Endometrial microvascular endothelial cells (primary cell): ENCODE measurements around the gene NEMP1. TPM values are rescaled to one million over a fixed set of nuclear protein-coding genes. Genes with fewer than 3 reads are reported as not detected.
"Not testable (repeated sequence)": the region's sequence is repeated elsewhere in the genome, so short reads cannot be mapped to it uniquely, and the experiment has no call there.

Source experiments
- in situ Hi-C: cut with HindIII; loops from 2 replicates; pipeline ENCODE4 v1.10.0; 2017; ENCODE audit warnings: low sequenced_read_pairs, low pct_unique_long_range_greater_than_20kb; ENCODE audit errors: inconsistent ontology term
- total RNA-seq: library from RNA; depleted of rRNA; stranded (reverse); fragments of >200 nt; gene quantifications from one replicate; pipeline ENCODE4 v1.2.3, GENCODE V29; 2015; ENCODE audit errors: inconsistent ontology term

The NEMP1 gene
- total RNA-seq, 1 donor from 2014 or later = 12.6 TPM

DNA sequence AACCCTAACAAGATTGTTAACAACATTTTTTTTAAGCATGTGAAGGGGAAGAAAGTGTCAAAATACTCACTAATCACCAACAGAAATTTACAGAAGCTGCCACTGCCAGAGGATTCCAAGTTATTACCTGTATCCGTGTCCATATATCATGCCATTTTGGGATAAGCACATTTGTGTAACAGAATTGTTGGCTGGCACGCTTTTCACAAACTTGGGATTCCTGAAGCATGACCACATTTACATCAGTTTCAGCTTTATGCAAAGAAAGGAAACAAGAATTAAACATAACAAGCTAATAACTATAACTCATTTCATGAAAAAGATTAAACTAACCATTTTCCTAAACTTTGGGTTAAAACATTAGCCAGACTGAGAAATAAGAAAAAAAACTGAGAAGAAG lies 5.9 kb downstream of the NEMP1 start:
- in situ Hi-C loops = no loop called here

GRCh38 chr12:57069523-57069922 lies 9.1 kb downstream of the NEMP1 start:
- in situ Hi-C loops = no loop called here

- in situ Hi-C loops = no loop called here
Measured at GRCh38 chr12:57066245-57066644, 12.3 kb downstream of the NEMP1 start.

DNA sequence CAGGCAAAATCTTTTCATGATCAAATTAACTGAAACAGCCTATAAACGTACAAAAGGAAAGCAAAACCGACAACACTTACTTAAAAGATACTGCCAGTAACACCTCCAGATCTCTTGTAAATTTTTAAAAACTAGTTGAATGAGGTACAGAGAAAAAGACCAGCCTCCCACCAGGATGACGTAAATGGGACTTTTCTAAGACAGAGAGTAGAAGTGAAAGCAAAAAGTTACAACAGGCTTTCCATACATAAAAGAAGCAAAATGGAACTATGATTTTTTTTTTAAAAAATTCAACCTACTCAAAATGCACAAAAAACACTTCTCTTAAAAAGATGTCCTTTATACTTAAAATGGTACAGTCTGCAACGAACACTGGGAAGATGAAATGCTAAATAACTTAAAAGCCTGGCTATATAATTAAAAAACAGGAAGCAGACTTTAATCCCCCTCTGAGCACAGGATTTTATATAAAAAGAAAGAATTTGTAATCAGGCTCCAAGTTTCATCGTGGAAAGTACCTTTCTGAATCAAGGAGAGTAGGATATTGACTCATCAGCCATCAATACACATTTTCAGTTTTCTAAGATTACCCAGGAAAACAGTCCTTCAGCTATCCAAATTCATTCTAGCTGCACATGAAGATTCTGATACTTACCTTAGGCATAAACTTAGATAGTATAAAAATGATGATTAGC lies 14.5 kb downstream of the NEMP1 start:
- in situ Hi-C loops = no loop called here

GRCh38 chr12:57058454-57058853 lies 20.1 kb downstream of the NEMP1 start:
- in situ Hi-C loops = no loop called here

- in situ Hi-C loops = no loop called here
Measured at GRCh38 chr12:57057067-57057751, 21.4 kb downstream of the NEMP1 start.

GRCh38 chr12:57055824-57056223 lies 22.8 kb downstream of the NEMP1 start:
- in situ Hi-C loops = no loop called here

DNA sequence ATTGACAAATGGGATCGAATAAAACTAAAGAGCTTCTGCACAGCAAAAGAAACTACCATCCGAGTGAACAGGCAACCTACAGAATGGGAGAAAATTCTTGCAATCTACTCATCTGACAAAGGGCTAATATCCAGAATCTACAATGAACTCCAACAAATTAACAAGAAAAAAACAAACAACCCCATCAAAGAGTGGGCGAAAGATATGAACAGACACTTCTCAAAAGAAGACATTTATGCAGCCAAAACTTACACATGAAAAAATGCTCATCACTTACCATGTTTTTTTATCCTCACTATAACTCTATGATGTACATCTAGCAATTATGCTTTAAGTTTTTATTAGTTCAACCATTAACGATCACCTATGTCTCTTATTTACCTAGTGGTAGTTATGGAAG lies 24.7 kb downstream of the NEMP1 start:
- in situ Hi-C loops = not testable (repeated sequence)

DNA sequence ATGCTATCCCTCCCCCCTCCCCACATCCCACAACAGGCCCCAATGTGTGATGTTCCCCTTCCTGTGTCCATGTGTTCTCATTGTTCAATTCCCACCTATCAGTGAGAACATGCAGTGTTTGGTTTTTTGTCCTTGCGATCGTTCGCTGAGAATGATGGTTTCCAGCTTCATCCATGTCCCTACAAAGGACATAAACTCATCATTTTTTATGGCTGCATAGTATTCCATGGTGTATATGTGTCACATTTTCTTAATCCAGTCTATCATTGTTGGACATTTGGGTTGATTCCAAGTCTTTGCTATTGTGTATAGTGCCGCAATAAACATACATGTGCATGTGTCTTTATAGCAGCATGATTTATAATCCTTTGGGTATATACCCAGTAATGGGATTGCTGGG lies 25.4 kb downstream of the NEMP1 start:
- in situ Hi-C loops = not testable (repeated sequence)

DNA sequence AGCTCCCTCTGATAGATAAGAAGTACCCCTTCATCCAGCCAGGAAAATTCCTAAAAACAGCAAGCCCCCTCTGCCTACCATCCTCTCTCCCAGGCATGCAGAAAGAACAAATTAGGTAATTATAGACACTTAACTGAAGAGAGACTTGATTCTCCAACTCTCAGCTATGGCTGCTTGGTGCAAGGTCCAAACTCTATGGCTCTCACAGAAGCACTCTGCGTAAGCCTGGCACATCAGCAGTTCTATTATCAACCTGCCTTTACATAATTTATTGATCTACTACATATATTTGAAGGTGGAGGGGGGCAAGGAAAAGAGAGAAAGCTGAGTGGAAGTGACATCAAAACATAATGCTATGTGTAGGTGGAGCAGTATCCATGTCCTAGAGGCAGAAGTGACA lies 27.6 kb downstream of the NEMP1 start:
- in situ Hi-C loops = no loop called here

DNA sequence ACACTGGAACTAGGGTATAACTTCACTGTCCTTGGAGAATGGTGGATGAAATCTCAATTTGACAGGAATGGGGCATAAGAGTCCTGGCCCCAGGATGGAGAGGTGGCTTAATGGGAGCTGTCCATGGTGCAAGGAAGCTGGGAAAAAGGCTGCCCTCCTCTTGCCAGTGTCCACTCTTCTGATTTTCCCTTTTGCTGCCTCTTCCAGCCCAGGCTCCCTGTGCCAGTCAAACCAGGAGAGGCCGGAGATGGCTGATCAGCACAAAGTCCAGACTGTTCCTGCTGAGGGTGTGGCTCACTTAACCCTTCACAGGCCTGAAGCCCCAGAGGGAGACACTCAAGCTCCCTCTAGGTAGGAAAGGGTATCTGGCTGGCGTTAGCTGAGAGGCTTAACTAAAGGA lies 28.7 kb downstream of the NEMP1 start, which contains the start of gene MYO1A:
MYO1A (minus strand) TSS at position 240 of the 400 bp plus-strand sequence. CDS start 1,806 bp downstream, outside the sequence.
- in situ Hi-C loops = no loop called here

DNA sequence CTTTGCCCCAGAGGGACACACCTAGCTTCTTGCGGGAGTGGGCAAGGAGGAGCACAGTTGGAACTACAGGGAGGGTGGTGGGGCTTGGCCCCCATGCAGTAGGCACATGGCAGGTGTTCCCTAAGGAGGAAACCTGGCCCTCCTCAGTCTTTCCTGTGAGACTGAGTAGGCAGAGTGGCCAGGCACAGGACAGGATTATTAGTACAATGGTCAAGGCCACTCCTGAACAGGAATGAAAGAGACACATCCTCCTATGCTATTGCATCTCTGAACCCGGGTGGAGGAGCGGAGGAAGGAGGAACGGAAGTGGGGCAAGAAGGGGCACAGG lies 29.5 kb downstream of the NEMP1 start:
- in situ Hi-C loops = no loop called here

GRCh38 chr12:57048423-57049118 lies 30.0 kb downstream of the NEMP1 start:
- in situ Hi-C loops = no loop called here

DNA sequence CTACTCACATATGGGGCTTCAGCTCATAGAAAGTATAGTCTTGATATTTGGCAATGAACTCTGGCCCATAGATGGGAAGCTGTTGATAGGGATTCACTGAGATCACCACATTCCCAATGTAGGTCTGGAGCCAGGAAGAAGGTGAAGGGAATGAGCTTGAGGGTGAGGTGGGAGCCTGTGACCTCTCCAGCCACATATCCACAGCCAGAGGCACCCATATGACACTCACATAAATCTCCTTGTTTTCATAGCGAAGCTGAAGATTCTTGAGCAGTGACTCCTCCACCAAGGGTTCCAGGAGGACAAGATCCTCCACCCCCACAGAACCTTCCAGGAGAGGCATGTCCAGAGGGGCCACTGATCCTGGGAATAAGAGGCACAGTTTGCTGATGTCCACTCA lies 30.6 kb downstream of the NEMP1 start:
- in situ Hi-C loops = no loop called here

GRCh38 chr12:57046947-57047890 lies 31.4 kb downstream of the NEMP1 start:
- in situ Hi-C loops = no loop called here

- in situ Hi-C loops = no loop called here
Measured at GRCh38 chr12:57046086-57046791, 32.4 kb downstream of the NEMP1 start.

GRCh38 chr12:57044889-57045288 lies 33.7 kb downstream of the NEMP1 start:
- in situ Hi-C loops = no loop called here

DNA sequence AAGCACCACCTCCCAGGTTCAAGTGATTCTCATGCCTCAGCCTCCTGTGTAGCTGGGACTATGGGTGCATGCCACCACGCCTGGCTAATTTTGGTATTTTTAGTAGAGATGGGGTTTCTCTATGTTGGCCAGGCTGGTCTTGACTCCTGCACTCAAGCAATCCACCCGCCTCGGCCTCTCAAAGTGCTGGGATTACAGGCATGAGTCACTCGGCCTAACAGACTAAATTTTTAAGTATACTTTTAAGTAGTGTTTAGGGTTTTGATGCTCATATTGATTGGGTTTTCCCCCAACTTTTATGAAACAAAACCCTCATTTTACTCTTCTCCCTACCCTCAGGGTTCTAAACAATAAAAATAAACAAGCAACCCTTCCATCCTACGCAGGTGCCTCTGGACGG lies 34.1 kb downstream of the NEMP1 start:
- in situ Hi-C loops = no loop called here
